ENCODE results near the gene OR51E2. TPM values are rescaled to one million over a fixed set of nuclear protein-coding genes. Genes with fewer than 3 reads are reported as not detected.

Gene OR51E2
- total RNA-seq, 1 experiment from 2014 or later, result not detected

GRCh38 chr11:4700436-4700820, 2.8 kb upstream of the OR51E2 start:
- no peak overlapping the region for H2BK20ac ChIP-seq (ENCODE audit: low read depth, low read length, poor library complexity, severe bottlenecking)
- H4K5ac ChIP-seq (ENCODE audit: insufficient read length, low read depth, low read length), result no peak overlapping the region
- peaks cover 20 to 22% of the 10 kb centered on the region in 2 experiments for H3K4me1 Mint-ChIP-seq
- H2BK15ac ChIP-seq (ENCODE audit: low read depth, low read length), result no peak overlapping the region
- H3K27me3 Mint-ChIP-seq (ENCODE audit: low read depth), result no peaks in the 10 kb centered on the region
- H3K27me3 ChIP-seq (ENCODE audit: insufficient read depth, low read length), result no peaks in the 10 kb centered on the region
- TF ChIP-seq CTCF (conservative IDR thresholded peaks at IDR 0.05), result no peak
- no peak overlapping the region for H3K4me2 ChIP-seq (ENCODE audit: insufficient read depth, insufficient read length, low read length)
- DNase-seq, result no peak
- no peak overlapping the region for H2AFZ ChIP-seq (ENCODE audit: low read length)
- H3K36me3 Mint-ChIP-seq (ENCODE audit: insufficient read depth in 1 of 3, low read depth in 3 of 3), result no peaks in the 10 kb centered on the region
- no peak overlapping the region for H2BK12ac ChIP-seq (ENCODE audit: insufficient read length, low read depth, low read length)
- H2BK5ac ChIP-seq (ENCODE audit: insufficient read length, low read length), result no peak overlapping the region
- H3K14ac ChIP-seq (ENCODE audit: insufficient read depth, low read length), result no peak overlapping the region
- H3K18ac ChIP-seq (ENCODE audit: insufficient read length, low read depth, low read length), result no peak overlapping the region
- H3K9ac ChIP-seq (ENCODE audit: extremely low read depth, insufficient read length, low read length), result no peak overlapping the region
- no peak overlapping the region for H3K4me3 Mint-ChIP-seq
- H3K56ac ChIP-seq (ENCODE audit: insufficient read length, low read depth, low read length), result no peak overlapping the region
- H3K4ac ChIP-seq (ENCODE audit: low read depth, low read length), result no peak overlapping the region
- no peaks in the 10 kb centered on the region for H3K9me3 ChIP-seq (ENCODE audit: control insufficient read depth, low read depth, low read length)
- H3K9me3 Mint-ChIP-seq, result no peaks in the 10 kb centered on the region; a peak in 1 of 5 replicates
- H4K91ac ChIP-seq (ENCODE audit: insufficient read length, low read depth, low read length), result no peak overlapping the region
- H4K8ac ChIP-seq (replicated peaks; ENCODE audit: insufficient read length, low read depth, low read length), result no peak overlapping the region
- H3K27ac Mint-ChIP-seq, result no peak overlapping the region
- H4K20me1 ChIP-seq (ENCODE audit: control insufficient read depth, insufficient read depth, insufficient read length), result no peaks in the 10 kb centered on the region
- no peak overlapping the region for H2AK5ac ChIP-seq (ENCODE audit: insufficient read length, low read length)
- no peak overlapping the region for H3K23ac ChIP-seq (ENCODE audit: insufficient read length, low read depth, low read length)
- H3K27ac ChIP-seq (ENCODE audit: insufficient read length, low read depth, low read length), result no peak overlapping the region
- peaks cover 4% of the 10 kb centered on the region; the same call in 1 of the 2 replicates for H3K4me1 ChIP-seq (ENCODE audit: insufficient read depth, low read length)
- no peaks in the 10 kb centered on the region for H3K79me2 ChIP-seq (ENCODE audit: insufficient read depth, low read length)
- no CpG with 5 or more reads among the region's 1 CpG for WGBS (ENCODE audit: extremely low coverage, insufficient read length, low lambda C conversion rate)
- H3T11ph ChIP-seq (ENCODE audit: low read length), result no peak overlapping the region
- H2BK120ac ChIP-seq (ENCODE audit: low read depth, low read length, poor library complexity, severe bottlenecking), result no peak overlapping the region
- no peaks in the 10 kb centered on the region for H3K79me1 ChIP-seq (ENCODE audit: insufficient read depth, low read depth, low read length, poor library complexity, severe bottlenecking)
- H3K23me2 ChIP-seq (ENCODE audit: insufficient read length, low read depth, low read length, poor library complexity, severe bottlenecking), result no peaks in the 10 kb centered on the region
